ENCODE results near the gene CABYR.

CABYR gene

DNA sequence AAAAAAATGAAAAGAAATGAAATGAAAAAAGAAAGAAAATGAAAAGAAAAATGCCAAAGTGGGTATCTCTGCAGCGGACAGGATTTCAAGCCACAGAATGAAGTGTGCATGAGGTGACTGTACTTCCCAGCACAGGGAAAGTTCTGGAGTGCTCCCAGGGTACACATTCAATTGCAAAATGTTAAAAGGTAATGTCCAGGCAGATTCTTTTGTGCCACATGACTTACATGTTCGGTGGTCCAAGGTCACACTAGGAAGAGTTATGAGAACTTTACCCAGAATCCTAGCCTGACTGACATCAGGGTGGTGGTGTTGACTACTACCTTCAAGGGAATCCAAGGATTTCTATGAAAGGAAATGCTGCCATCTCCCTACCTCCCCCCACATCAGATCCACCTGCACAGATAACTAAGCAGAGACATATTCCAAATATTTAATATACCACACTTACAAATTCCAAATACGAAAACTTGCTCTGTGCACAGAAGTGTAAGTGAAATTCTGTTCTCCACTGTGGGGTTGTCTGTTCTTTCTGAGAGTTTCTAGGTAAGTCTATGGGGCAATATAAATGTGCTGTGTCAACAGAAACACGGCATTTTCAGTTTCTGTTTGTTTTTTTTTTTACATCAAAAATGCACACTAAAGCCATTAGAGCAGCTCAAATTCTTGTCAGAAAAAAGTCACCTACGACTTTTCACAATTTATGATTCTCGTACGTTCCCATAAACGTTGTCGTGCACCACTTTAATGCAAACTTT, 56.6 kb downstream of the CABYR start:
- no peak for DNase-seq

DNA sequence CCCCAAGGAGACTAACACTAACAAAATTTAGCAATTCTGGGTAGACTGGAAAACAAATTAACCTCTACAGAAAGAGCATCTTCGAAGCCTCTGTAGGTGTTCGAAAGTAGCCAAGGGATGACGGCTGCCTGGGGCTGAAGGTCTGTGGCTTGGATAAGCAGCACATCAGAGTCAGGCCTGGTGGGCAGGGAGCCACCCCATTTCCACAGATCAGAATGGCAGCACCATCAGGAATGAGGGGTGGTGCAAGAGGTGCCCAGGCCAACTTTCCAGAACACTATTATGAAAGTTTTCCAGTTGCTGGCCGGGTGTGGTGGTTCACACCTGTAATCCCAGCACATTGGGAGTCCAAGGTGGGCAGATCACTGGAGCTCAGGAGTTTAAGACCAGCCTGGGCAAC, 57.9 kb downstream of the CABYR start:
- no peak for DNase-seq

DNA sequence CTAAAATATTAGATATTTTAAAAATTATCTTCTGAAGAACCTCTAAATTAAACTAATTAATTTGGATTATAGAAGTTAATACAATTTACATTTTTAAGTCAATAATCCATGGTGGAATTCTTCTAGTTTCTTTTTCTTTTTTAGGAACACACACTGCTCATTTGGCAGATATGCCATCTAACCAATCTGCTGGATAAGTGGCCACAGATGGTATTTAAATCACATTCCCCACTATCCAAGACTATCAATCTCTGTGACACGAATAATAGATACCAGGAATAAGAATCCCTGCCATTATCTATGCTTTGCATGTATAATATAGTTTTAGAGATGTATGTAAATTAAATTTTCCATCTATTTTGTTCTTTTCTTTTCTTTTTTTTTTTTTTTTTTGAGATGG, 58.5 kb downstream of the CABYR start:
- DNase-seq = no peak

DNA sequence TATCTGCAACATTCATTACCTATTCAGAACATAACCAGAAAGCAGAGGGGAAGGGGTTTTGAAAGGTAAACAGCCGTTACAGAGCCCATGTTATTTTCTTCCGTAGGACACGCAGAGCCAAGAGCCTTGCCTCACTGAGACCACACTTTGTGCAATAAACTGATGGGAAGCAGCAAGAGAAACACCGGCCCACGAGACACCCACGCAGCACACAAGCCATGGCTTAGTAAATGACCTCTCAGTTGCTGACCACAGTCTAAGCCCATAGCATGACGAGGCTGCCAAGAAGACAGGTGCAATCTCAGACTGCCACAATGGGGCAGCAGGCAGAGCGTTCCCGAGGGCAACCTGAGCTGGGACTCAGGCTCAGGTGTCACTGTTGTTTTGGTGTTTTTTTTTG, 59.6 kb downstream of the CABYR start:
- no peak for DNase-seq

DNA sequence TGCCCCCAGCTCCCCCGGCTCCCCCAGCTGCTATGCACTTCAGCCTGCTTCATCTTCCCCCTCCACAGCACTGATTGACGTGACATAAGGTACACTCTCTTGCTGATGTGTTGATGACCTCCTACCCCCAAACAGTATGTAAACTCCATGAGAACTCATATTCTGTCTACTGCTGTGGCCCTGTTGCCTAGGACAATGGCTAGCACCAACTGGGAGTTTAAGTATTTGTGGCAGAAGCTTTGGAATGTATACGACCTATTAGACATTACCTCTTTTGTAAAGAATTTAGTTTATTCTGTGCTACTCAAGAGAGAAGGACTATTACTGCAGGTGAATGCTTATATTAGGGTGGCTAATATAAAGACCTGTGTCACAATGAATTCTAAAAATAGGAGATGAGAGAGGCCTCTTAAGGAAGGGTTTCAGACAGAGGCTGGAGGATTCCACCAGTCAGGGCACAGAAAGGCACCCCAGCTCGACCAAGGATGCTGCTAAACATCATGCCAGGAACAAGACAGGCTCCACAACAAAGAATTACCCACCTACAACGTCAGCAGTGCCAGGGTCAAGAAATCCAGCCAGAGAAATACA, 60.6 kb downstream of the CABYR start:
- DNase-seq = no peak

DNA sequence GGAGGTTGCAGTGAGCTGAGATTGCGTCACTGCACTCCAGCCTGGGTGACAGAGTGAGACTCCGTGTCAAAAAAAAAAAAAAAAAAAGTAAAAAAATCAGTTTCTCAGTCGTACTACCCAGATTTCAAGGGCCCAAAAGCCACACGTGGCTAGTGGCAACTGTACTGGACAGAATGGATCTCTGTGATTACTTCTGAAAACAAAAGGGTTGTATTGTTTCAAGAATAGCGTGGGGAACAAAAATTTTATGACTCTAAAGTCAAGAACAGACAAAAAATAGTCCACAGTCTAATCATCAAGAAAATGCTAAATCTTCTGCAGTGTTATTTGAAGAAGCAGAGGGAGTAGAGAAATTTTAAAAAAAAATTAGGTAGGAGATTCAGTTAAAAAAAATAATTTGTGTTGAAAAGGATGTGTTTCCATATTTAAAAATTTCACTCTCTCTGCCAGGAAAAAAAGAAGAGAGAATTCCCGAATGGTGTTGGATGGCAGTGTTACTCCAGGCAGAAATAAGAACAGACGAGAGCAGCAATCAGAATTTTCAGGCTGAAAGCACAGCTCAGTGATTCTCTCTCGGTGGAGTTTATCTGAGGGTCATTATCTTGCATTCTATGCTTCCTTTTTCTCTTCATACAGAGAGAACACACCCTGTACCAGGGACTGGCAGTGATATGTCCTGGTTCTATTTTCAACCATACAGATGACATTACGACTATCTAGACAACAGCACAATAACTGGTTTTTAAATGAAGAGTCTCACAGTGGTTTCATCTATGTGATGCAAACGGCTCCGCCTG, 61.8 kb downstream of the CABYR start:
- DNase-seq = no peak

DNA sequence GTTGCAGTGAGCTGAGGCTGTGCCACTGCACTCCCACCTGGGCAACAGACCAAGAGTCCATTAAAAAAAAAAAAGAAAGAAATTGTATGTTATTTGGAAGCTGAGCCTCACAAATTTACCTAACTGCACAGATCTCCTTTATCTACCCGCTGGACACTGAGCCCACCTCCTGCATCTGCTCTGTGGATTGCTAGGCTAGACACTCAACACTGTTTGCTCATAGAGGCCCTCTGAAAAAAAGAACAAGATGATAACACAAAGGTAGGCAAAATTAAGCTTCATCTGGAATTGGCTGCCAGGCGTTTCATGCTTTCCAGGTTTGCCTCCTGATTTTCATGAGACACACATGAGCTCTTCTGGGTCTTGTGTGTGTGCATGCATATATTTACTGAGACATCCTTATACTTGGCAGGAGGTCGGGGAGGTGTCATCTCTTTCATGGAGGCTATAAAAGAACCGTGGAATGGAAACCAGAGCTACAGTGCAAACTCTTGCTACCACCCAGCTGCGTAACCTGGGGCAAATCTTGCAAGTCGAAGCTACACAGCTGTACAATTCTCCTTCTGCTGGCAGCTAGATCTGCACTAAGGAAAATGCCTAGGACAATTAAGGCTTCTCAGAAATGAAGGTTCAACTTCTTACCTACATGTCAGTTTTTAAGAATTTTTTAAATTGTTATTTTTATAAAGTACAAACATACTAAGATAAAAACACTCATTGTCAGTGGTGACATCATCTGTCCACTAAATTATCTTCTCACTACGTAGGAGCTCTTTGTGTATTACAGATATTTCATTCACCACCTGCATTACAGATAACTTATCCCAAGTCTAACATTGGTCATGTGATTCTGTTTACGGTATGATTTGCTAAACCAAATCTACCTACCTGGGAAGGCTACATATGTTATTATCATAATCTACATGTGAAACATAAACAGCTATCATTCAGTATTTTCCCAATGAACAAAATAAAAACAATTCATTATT, 63.1 kb downstream of the CABYR start:
- no peak for DNase-seq

DNA sequence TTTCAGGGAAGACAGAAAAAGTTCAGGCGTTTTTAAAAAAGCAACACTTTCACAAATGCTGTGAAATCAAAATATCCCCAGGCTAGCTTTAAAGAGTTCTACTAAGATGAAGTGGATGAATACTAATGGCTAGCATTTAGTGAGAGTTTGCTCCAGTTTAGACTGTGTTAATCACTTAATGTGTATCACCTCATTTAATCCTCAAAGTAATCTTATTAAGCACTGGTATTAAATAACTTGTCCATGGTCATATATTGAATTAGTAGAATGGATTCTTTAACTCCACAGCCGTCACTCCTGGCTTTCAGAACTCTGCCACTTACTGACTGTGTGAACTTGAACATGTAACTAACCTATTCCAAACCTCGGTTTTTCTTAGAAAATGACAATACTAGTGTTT, 66.0 kb downstream of the CABYR start:
- no peak for DNase-seq

DNA sequence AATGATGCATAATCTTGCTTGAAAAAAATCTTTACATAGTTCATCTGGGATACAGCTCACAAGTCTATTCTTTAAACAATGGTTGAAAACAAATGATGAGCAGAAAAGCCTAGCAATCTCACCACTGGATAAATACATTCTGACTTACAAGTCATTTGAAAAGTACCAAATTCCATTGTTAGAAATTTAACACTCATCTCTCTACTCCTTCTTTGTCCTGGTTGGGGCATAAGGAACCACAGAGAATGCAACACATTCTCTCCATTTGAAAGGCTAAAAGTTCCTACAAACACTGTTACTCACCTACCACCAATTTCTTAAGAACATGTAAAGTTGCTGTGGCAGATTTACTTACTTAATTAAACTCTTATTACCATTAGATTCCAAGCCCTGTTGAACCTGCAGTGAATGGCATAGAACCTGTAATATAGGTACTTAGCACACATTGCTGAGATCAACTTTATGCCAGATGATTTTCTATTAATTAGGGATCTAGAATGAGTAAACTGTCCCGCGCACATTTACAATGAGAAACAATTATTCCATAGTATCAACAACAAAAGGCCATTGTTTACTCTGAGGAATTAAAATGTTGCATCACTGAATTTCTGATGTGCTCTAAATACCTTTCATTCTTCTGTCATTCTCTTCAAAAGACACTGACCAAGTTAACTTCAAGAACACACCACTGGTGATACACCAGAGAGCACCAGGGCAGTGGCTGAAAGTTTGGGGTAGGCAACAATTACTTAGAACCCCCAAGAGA, 69.6 kb downstream of the CABYR start:
- DNase-seq = no peak

DNA sequence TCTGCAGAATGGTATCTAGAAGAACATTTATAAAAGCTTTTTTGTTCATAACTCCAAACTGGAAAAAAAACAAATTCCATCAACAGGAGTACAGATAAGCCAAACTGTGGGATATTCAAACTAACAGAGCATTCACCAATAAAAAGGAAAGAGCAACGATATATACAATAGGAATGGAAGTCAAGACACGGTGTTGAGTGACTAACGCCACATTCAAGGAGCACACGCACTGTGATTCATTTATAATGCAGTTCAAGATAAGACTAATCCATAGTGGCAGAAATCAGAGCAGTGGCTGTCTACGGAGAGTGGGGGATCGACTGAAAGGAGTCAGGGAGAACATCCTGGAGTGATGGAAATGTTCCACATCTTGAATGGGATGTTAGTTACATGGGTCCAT, 70.7 kb downstream of the CABYR start:
- no peak for DNase-seq

Data from COR-L47 (cell line).